IMR-90 (cell line): ENCODE results near the gene EHBP1. TPM values are rescaled to one million over a fixed set of nuclear protein-coding genes. Genes with fewer than 3 reads are reported as not detected.

Experiments used
- ATAC-seq: fragments of 200-7000 bp; cut with Tn5 transposase; 2 replicates; pipeline ENCODE4 v1.9.1; 2020; ENCODE audit warnings: low read depth, mild to moderate bottlenecking, moderate library complexity
- BruUV-seq: library from RNA; stranded (reverse); fragments of 400-500 nt; replicated peaks from 2 replicates; lab custom pipeline; 2021; lab: Mats Ljungman, UMichigan
- CTCF ChIA-PET: fragments of 300-600 bp; formaldehyde crosslinking; extraction: SDS; loops from one replicate; lab custom pipeline; 2021; ENCODE audit warnings: antibody characterized with exemption; lab: Yijun Ruan, JAX
- POLR2A ChIA-PET: fragments of 300-600 bp; sonication (Branson Sonifier 250); formaldehyde crosslinking; loops from one replicate; lab custom pipeline; 2022; ENCODE audit warnings: antibody characterized with exemption; ENCODE audit not compliant: unreplicated experiment; lab: Charles Lee
- DNase-seq: peaks from one replicate; pipeline ENCODE4 v3.0.0; 2013
- H2AFZ ChIP-seq: replicated peaks from 2 replicates; pipeline ENCODE3; 2013; ENCODE audit warnings: low read length, mild to moderate bottlenecking; ENCODE audit not compliant: poor library complexity
- H2AK5ac ChIP-seq: 2 replicates; pipeline ENCODE4 v1.6.1; 2013; ENCODE audit warnings: low read depth, low read length, inconsistent platforms
- H2AK9ac ChIP-seq: replicated peaks from 2 replicates; pipeline ENCODE3; 2013; ENCODE audit warnings: mild to moderate bottlenecking, low read depth, low read length, moderate library complexity; ENCODE audit not compliant: poor library complexity
- H2BK120ac ChIP-seq: 2 replicates; pipeline ENCODE4 v1.6.1; 2013; ENCODE audit warnings: low read depth, low read length, inconsistent platforms
- H2BK15ac ChIP-seq: 3 replicates; pipeline ENCODE4 v1.6.1; 2013; ENCODE audit warnings: low read depth, low read length, inconsistent platforms
- H2BK20ac ChIP-seq: 2 replicates; pipeline ENCODE4 v1.6.1; 2013; ENCODE audit warnings: low read depth, mild to moderate bottlenecking, inconsistent platforms, low read length, moderate library complexity
- H2BK5ac ChIP-seq: 2 replicates; pipeline ENCODE4 v1.6.1; 2013; ENCODE audit warnings: mild to moderate bottlenecking, low read depth, low read length, inconsistent platforms; ENCODE audit not compliant: poor library complexity, severe bottlenecking
- H3K14ac ChIP-seq: replicated peaks from 2 replicates; pipeline ENCODE4 v1.6.1; 2013; ENCODE audit warnings: low read depth, low read length, inconsistent platforms
- H3K18ac ChIP-seq: 2 replicates; pipeline ENCODE4 v1.6.1; 2013; ENCODE audit warnings: low read depth, low read length, control low read depth
- H3K23ac ChIP-seq: 2 replicates; pipeline ENCODE4 v1.6.1; 2013; ENCODE audit warnings: low read depth, low read length, inconsistent platforms
- H3K27ac ChIP-seq: 2 replicates; pipeline ENCODE4 v1.5.1; 2013; ENCODE audit warnings: mild to moderate bottlenecking, control low read depth, low read length; ENCODE audit not compliant: insufficient read depth
- H3K27me3 ChIP-seq: 2 replicates; pipeline ENCODE4 v1.6.1; 2013; ENCODE audit warnings: low read length; ENCODE audit not compliant: control insufficient read depth, insufficient read depth
- H3K36me3 ChIP-seq: 2 replicates; pipeline ENCODE4 v1.6.1; 2013; ENCODE audit warnings: low read length, mixed read lengths; ENCODE audit not compliant: control insufficient read depth, insufficient read depth
- H3K4ac ChIP-seq: 2 replicates; pipeline ENCODE4 v1.6.1; 2013; ENCODE audit warnings: low read depth, low read length, inconsistent platforms
- H3K4me1 ChIP-seq: 2 replicates; pipeline ENCODE4 v1.6.1; 2013; ENCODE audit warnings: low read length, mixed read lengths; ENCODE audit not compliant: control insufficient read depth, insufficient read depth
- H3K4me2 ChIP-seq: 2 replicates; pipeline ENCODE4 v1.6.1; 2013; ENCODE audit warnings: low read depth, mild to moderate bottlenecking, control low read depth, low read length, moderate library complexity
- H3K4me3 ChIP-seq: 2 replicates; pipeline ENCODE4 v1.5.1; 2013; ENCODE audit warnings: low read depth, mild to moderate bottlenecking, control low read depth, low read length, moderate library complexity; ENCODE audit not compliant: insufficient read depth
- H3K56ac ChIP-seq: 2 replicates; pipeline ENCODE4 v1.6.1; 2013; ENCODE audit warnings: low read length, inconsistent platforms; ENCODE audit not compliant: insufficient read depth; ENCODE audit errors: extremely low read depth
- H3K79me1 ChIP-seq, 2 experiments: 2 replicates each; pipeline ENCODE4 v1.6.1; 2013; ENCODE audit warnings: low read length in 2 of 2, inconsistent platforms in 1 of 2, low read depth in 1 of 2
- H3K9ac ChIP-seq: 2 replicates; pipeline ENCODE4 v1.6.1; 2013; ENCODE audit warnings: low read depth, low read length, control low read depth
- H3K9me1 ChIP-seq: 2 replicates; pipeline ENCODE4 v1.6.1; 2013; ENCODE audit warnings: low read length, inconsistent platforms; ENCODE audit not compliant: insufficient read depth
- H3K9me3 ChIP-seq: 2 replicates; pipeline ENCODE4 v1.6.1; 2013; ENCODE audit warnings: low read length; ENCODE audit not compliant: control insufficient read depth, insufficient read depth
- H4K20me1 ChIP-seq: 2 replicates; pipeline ENCODE4 v1.6.1; 2013; ENCODE audit warnings: low read length, inconsistent platforms; ENCODE audit not compliant: insufficient read depth
- H4K5ac ChIP-seq: 2 replicates; pipeline ENCODE4 v1.6.1; 2013; ENCODE audit warnings: mild to moderate bottlenecking, low read depth, low read length, control low read depth
- H4K8ac ChIP-seq, 2 experiments: 2 replicates each; pipeline ENCODE4 v1.6.1; 2013; ENCODE audit warnings: low read depth in 2 of 2, low read length in 2 of 2, control low read depth in 1 of 2, inconsistent platforms in 1 of 2
- H4K91ac ChIP-seq: 2 replicates; pipeline ENCODE4 v1.6.1; 2013; ENCODE audit warnings: low read depth, low read length, inconsistent platforms; ENCODE audit not compliant: insufficient read depth
- BHLHE40 ChIP-seq: fragments of 150-350 bp; IDR thresholded peaks from 2 replicates; pipeline ENCODE4 v1.6.1; 2016; ENCODE audit warnings: mild to moderate bottlenecking, low read depth, low read length
- CEBPB ChIP-seq: IDR thresholded peaks from 2 replicates; pipeline ENCODE4 v1.6.1; 2012; ENCODE audit warnings: low read depth, low read length, improper control_type of control experiment
- FOS ChIP-seq: fragments of 150-350 bp; IDR thresholded peaks from 2 replicates; pipeline ENCODE4 v1.6.1; 2016; ENCODE audit warnings: low read depth, low read length
- MAFK ChIP-seq: IDR thresholded peaks from 2 replicates; pipeline ENCODE4 v1.6.1; 2012; ENCODE audit warnings: low read depth, low read length, improper control_type of control experiment
- MAZ ChIP-seq: IDR thresholded peaks from 2 replicates; pipeline ENCODE4 v1.6.1; 2012; ENCODE audit warnings: low read depth, mild to moderate bottlenecking, low read length, improper control_type of control experiment, moderate library complexity, borderline replicate concordance
- MXI1 ChIP-seq: IDR thresholded peaks from 2 replicates; pipeline ENCODE4 v1.6.1; 2012; ENCODE audit warnings: low read depth, mild to moderate bottlenecking, low read length, moderate library complexity, borderline replicate concordance
- NFE2L2 ChIP-seq: fragments of 150-350 bp; IDR thresholded peaks from 2 replicates; pipeline ENCODE4 v1.6.1; 2016; ENCODE audit warnings: low read depth, mild to moderate bottlenecking, low read length
- POLR2A ChIP-seq: IDR thresholded peaks from 2 replicates; pipeline ENCODE4 v1.6.1; 2012; ENCODE audit warnings: mild to moderate bottlenecking, low read depth, low read length
- RAD21 ChIP-seq: IDR thresholded peaks from 2 replicates; pipeline ENCODE4 v1.6.1; 2012; ENCODE audit warnings: low read length, improper control_type of control experiment
- RCOR1 ChIP-seq: IDR thresholded peaks from 2 replicates; pipeline ENCODE4 v1.6.1; 2012; ENCODE audit warnings: mild to moderate bottlenecking, low read length, improper control_type of control experiment; ENCODE audit not compliant: insufficient replicate concordance
- RFX5 ChIP-seq: IDR thresholded peaks from 2 replicates; pipeline ENCODE4 v1.8.0; 2012; ENCODE audit warnings: low read depth, mild to moderate bottlenecking, low read length, moderate library complexity
- SMC3 ChIP-seq: fragments of 150-350 bp; IDR thresholded peaks from 2 replicates; pipeline ENCODE4 v1.6.1; 2016; ENCODE audit warnings: low read depth, mild to moderate bottlenecking, antibody characterized with exemption, low read length, moderate library complexity
- WGBS, 2 experiments: methylation state at CpG; one replicate each; pipeline versions ENCODE4 v1.1.5 to v1.1.7; 2013; ENCODE audit warnings: missing lambda C conversion rate in 2 of 2; ENCODE audit not compliant: insufficient read length in 1 of 2; ENCODE audit errors: extremely low coverage in 2 of 2; 5-methylcytosine and 5-hydroxymethylcytosine counted together
- dilution Hi-C: fragments of 300-500 bp; cut with HindIII; formaldehyde crosslinking; loops from one replicate; pipeline ENCODE4 v1.14.3; 2018; ENCODE audit warnings: low sequenced_read_pairs; ENCODE audit not compliant: unreplicated experiment
- in situ Hi-C: fragments of 300-500 bp; cut with MboI; formaldehyde crosslinking; loops from 3 replicates; pipeline ENCODE4 v1.14.3; 2019; ENCODE audit warnings: low sequenced_read_pairs, inconsistent platforms, mixed read lengths
- intact Hi-C: fragments of 100-400 bp; cut with micrococcal nuclease; formaldehyde crosslinking; loops from 2 replicates; pipeline ENCODE4 v1.10.0; 2022
- polyA plus RNA-seq, 3 experiments: library from polyadenylated mRNA; depleted of rRNA; stranded (reverse); fragments of >200 nt; gene quantifications; 2 replicates each; pipeline ENCODE4 v1.2.3, GENCODE V29; 2012; ENCODE audit warnings: low replicate concordance in 1 of 3
- total RNA-seq: library from RNA; depleted of rRNA; stranded (reverse); fragments of >200 nt; gene quantifications from 2 replicates; pipeline ENCODE4 v1.2.3, GENCODE V29; 2012
- TF ChIP-seq, protein P1 (sequence below): conservative IDR thresholded peaks from 2 replicates; pipeline ENCODE4 v1.5.1; 2012; ENCODE audit warnings: mild to moderate bottlenecking, low read depth, low read length, improper control_type of control experiment
- TF ChIP-seq, protein P2 (sequence below): fragments of 150-350 bp; IDR thresholded peaks from 2 replicates; pipeline ENCODE4 v1.6.1; 2017; ENCODE audit warnings: mild to moderate bottlenecking, antibody characterized with exemption, low read length, low read depth
- TF ChIP-seq, protein P3 (sequence below): fragments of 150-350 bp; IDR thresholded peaks from 2 replicates; pipeline ENCODE4 v1.6.1; 2016; ENCODE audit warnings: low read depth, mild to moderate bottlenecking, low read length, moderate library complexity, borderline replicate concordance

EHBP1 gene
- total and polyA plus RNA-seq, 2 of the 4 experiments (the other 2 are of a cell fraction) = 28.3 to 44.4 TPM

GRCh38 chr2:63059793-63060471 lies 354.4 kb downstream of the EHBP1 start:
- no peak for ATAC-seq
- WGBS, 2 experiments = no CpG with 5 or more reads among the region's 39 CpGs
- ChIA-PET POLR2A (no interaction called here), CTCF (no interaction called here)
- H2BK5ac ChIP-seq = no peak overlapping the region
- DNase-seq = no peak
- no peak overlapping the region for H4K5ac ChIP-seq
- dilution Hi-C loops = no loop called here
- no peak overlapping the region for H2BK15ac ChIP-seq
- no peak overlapping the region for H2AK5ac ChIP-seq
- no peak overlapping the region for H2AFZ ChIP-seq
- no peak overlapping the region for H3K9ac ChIP-seq
- H4K91ac ChIP-seq = no peak overlapping the region
- H2AK9ac ChIP-seq = no peak overlapping the region
- H3K4me1 ChIP-seq = peaks cover 2% of the 10 kb centered on the region; the same call in 1 of the 2 replicates
- no peak overlapping the region for H4K8ac ChIP-seq
- no peaks in the 10 kb centered on the region for H3K36me3 ChIP-seq
- H3K4ac ChIP-seq = no peak overlapping the region
- H4K20me1 ChIP-seq = peaks cover 10% of the 10 kb centered on the region; the same call in 1 of the 2 replicates
- in situ Hi-C loops = no loop called here
- no peak overlapping the region for H3K23ac ChIP-seq
- H3K27me3 ChIP-seq = peaks cover 63% of the 10 kb centered on the region
- H3K18ac ChIP-seq = no peak overlapping the region
- H2BK120ac ChIP-seq = no peak overlapping the region
- H3K9me1 ChIP-seq = peaks cover 3% of the 10 kb centered on the region; the same call in 1 of the 2 replicates
- peaks cover 14% of the 10 kb centered on the region; the same call in 1 of the 2 replicates for H3K9me3 ChIP-seq
- no peak overlapping the region for H3K14ac ChIP-seq
- H2BK20ac ChIP-seq = no peak overlapping the region
- no peaks in the 10 kb centered on the region for H3K79me1 ChIP-seq
- no peak overlapping the region for H3K56ac ChIP-seq
- H3K4me2 ChIP-seq = no peak overlapping the region
- BruUV-seq = no TSS peak
- H3K27ac ChIP-seq = no peak overlapping the region
- H3K4me3 ChIP-seq = no peak overlapping the region
- TF ChIP-seq BHLHE40 = no peak
- TF ChIP-seq MXI1 = no peak
- no peak for TF ChIP-seq POLR2A
- TF ChIP-seq, protein P1, sequence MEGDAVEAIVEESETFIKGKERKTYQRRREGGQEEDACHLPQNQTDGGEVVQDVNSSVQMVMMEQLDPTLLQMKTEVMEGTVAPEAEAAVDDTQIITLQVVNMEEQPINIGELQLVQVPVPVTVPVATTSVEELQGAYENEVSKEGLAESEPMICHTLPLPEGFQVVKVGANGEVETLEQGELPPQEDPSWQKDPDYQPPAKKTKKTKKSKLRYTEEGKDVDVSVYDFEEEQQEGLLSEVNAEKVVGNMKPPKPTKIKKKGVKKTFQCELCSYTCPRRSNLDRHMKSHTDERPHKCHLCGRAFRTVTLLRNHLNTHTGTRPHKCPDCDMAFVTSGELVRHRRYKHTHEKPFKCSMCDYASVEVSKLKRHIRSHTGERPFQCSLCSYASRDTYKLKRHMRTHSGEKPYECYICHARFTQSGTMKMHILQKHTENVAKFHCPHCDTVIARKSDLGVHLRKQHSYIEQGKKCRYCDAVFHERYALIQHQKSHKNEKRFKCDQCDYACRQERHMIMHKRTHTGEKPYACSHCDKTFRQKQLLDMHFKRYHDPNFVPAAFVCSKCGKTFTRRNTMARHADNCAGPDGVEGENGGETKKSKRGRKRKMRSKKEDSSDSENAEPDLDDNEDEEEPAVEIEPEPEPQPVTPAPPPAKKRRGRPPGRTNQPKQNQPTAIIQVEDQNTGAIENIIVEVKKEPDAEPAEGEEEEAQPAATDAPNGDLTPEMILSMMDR = no peak
- no peak for TF ChIP-seq NFE2L2
- TF ChIP-seq, protein P2, sequence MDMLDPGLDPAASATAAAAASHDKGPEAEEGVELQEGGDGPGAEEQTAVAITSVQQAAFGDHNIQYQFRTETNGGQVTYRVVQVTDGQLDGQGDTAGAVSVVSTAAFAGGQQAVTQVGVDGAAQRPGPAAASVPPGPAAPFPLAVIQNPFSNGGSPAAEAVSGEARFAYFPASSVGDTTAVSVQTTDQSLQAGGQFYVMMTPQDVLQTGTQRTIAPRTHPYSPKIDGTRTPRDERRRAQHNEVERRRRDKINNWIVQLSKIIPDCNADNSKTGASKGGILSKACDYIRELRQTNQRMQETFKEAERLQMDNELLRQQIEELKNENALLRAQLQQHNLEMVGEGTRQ = no peak
- no peak for TF ChIP-seq RCOR1
- TF ChIP-seq, protein P3, sequence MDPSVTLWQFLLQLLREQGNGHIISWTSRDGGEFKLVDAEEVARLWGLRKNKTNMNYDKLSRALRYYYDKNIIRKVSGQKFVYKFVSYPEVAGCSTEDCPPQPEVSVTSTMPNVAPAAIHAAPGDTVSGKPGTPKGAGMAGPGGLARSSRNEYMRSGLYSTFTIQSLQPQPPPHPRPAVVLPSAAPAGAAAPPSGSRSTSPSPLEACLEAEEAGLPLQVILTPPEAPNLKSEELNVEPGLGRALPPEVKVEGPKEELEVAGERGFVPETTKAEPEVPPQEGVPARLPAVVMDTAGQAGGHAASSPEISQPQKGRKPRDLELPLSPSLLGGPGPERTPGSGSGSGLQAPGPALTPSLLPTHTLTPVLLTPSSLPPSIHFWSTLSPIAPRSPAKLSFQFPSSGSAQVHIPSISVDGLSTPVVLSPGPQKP = no peak
- no peak for TF ChIP-seq MAZ
- no peak for TF ChIP-seq RFX5
- no peak for TF ChIP-seq SMC3
- no peak for TF ChIP-seq FOS
- no peak for TF ChIP-seq MAFK
- TF ChIP-seq CEBPB = no peak
- TF ChIP-seq RAD21 = no peak
- intact Hi-C loops = no loop called here
